ENCODE measurements around the gene MYH9.
"Not testable (repeated sequence)": the region's sequence is repeated elsewhere in the genome, so short reads cannot be mapped to it uniquely, and the experiment has no call there.

Gene MYH9

GRCh38 chr22:36267058-36267457, 120.7 kb downstream of the MYH9 start:
- no peak for DNase-seq (ENCODE audit: low read depth)

GRCh38 chr22:36263886-36264664, 123.7 kb downstream of the MYH9 start:
- not testable (repeated sequence) for DNase-seq (ENCODE audit: low read depth)

- not testable (repeated sequence) for DNase-seq (ENCODE audit: low read depth)
These were observed 124.5 kb downstream of the MYH9 start for GRCh38 chr22:36263216-36263673.

DNA sequence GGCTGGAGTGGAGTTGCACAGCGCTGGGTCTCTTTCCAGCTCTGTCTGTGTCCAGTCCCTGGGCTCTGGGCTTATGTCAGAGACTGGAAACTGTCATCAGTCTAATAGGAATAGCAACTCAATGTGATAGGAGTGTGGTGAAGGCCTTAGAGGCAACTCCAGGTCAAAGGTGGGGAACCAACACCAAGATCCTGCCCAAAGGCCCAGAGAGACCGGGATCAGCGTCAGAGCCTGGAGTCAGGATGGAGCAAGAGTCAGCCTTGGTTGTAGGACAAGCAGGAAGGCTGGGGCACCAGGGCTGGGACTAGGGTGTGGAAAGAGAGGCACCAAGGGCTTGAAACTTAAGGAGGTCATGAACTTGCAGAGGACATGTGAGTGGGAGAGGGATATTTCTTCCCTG, 125.5 kb downstream of the MYH9 start:
- DNase-seq (ENCODE audit: low read depth), result not testable (repeated sequence)

DNA sequence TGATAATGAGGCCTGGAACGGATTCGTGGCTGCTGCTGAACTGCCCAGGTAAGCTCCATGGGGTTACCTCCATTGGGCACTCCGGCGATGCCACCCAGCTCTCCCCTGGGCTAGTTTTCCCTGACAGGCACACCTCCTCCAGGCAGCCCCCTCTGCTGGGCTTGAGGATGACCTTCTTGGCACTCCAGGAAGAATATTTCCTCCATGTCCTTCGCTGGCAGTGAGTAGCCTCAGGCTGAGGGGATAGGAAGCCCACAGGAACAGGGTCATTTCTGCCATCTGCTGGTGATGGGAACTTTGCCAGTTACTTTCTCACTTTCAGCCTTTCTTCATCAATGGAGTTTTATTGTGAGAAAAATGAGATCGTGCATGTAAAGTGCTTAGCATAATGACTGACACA, 126.1 kb downstream of the MYH9 start:
- not testable (repeated sequence) for DNase-seq (ENCODE audit: low read depth)

DNA sequence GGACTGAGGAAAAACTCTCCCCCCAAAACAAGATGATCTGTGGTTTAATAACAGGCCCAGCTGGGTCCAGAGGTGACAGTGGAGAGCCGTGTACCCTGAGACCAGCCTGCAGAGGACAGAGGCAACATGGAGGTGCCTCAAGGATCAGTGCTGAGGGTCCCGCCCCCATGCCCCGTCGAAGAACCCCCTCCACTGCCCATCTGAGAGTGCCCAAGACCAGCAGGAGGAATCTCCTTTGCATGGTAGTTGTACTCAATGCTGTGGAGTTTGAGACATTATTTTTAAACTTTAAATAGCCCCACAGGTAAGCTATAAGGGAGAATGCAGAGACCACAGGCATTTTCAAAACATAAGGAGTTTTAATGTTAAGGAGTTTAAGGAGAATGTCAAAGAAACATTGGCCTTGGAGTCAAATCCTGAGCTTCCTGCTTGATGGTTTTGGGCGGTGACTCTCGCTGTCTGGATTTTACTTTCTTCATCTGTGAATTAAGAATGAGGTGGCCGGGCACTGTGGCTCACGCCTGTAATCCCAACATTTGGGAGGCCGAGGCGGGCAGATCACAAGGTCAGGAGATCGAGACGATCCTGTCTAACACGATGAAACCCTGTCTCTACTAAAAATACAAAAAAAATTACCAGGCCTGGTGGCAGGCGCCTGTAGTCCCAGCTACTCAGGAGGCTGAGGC, 128.0 kb downstream of the MYH9 start:
- DNase-seq (ENCODE audit: low read depth), result no peak

DNA sequence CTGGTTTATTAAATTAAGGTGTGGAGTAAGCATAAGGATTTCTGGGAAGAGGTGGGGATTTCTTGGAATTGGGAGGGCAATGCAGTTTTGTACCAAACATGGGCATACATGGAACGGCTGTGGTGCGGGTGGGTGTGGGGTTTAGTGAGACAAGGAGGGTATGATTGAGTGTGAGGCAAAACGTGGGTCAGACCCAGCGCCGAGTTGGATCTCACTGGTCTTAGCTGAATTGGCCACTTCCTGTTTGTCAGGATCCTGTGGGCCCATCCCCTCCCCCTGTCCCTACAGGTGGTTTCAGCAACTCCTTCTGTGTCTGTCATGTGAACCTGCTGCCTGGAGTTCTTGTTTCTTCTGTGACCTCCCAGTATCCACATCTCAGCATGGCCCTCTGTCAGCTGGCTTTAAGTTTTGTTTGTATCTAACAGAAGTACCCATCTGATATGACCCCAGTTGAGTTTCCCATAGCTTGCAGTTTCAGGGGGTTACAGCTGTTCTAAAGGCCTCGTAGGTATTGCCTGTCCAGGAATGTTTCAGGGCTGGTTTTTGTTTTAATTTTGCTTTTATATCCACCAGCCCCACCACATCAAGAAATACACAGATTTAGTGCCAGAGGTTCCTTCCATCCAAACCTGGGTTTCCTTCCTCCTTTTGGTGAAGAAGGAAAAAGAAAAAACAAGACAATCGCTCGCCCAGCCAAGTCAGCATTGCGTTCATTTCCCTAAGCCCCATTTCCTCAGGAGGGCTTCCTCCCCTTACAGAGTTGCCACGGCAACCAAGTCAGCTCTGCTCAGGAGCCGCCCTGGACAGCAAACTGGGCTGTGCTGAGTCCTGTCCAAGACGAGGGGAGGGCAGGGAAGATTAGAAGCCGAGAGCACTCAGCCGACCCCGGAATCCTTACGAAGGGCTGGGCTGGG, 128.8 kb downstream of the MYH9 start:
- no peak for DNase-seq (ENCODE audit: low read depth)

GRCh38 chr22:36257948-36258670, 129.7 kb downstream of the MYH9 start:
- no peak for DNase-seq (ENCODE audit: low read depth)

DNA sequence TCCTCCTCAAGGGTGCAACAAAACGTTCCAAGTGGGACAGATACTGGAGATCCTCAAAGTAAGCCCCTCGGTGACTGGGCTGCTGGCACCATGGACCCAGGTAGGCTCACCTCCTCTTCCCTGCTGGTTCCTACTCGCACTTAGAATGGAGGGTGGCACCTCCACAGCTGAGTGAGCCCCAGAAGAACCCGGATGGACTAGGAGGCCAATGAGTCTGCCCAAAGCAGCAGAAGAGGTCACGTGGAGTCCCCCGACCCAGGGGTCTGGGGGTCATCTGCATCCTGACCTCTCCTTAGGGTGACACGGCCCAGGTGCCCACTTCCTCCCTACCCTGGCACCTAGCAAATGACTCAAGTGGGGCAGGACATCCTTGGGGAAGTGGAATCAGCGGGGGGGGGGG, 130.5 kb downstream of the MYH9 start:
- DNase-seq (ENCODE audit: low read depth), result no peak

- no peak for DNase-seq (ENCODE audit: low read depth)
These were observed 131.3 kb downstream of the MYH9 start for GRCh38 chr22:36256478-36256877.

DNA sequence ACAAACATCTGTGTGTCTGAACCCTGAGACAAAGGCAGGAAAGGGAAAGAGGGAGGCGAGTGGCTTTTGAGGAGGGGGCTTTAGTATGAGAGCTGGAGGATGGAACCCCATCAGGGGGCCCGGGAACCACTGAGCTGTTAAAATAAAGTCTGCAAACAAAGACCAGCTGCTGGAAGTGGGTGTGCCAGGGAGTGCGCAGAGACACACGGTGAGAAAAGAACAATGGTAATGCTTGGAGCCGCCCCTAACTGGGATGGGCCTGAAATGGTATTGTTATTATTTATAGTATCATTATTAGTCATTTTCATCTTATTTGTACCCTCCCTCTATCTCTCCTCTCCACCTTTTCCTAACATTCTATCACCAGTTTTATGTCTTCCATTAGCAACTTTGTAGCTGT, 132.2 kb downstream of the MYH9 start:
- DNase-seq (ENCODE audit: low read depth), result not testable (repeated sequence)

DNA sequence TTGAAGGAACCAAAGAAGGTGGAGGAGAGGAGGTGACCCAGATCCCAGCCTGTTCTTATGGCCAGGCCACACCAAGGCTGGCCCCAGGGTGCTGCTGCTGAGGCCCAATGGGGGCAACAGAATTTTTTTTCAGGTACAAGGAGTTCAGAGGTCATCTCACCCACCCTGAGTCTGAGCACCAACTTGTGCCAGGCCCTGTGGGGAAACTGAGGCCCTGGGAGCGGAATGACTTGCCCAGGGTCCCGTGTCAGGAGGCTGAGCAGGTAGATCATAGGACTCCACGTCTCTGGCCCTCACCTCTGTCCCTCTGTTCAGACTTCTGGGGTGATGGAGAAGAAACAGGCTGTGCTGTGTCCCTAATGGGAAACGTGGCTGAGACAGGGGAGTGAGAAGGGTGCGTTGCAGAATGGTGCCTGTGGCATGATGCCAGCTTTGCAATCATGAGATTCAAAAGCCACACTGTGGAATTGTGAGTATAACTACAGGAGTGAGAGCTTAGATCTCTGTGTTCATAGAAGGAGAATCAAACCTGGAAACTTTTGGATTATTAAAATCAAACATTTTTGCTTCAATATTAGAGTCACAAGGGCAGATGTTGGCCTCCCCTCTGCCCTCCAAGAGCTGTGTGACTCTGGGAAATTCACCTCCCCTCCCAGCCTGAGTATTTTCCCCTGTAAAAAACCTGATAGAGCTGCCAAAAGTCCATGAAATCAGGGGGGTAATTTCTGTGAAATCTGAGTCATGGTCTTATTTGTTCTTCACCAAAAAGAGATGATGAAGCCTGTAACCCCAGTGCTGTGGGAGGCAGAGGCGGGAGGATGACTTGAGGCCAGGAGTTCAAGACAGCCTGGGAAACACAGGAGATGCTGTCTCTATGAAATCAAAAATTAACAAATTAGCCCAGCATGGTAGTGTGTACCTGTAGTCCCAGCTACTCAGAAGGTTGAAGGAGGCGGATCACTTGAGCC, 134.0 kb downstream of the MYH9 start:
- DNase-seq (ENCODE audit: low read depth), result no peak

- no peak for DNase-seq (ENCODE audit: low read depth)
These were observed 134.8 kb downstream of the MYH9 start, which contains the start of gene APOL1 for GRCh38 chr22:36252754-36253522. APOL1 (plus strand) TSS chr22:36253133; CDS start chr22:36254956, 1,823 bp downstream.

DNA sequence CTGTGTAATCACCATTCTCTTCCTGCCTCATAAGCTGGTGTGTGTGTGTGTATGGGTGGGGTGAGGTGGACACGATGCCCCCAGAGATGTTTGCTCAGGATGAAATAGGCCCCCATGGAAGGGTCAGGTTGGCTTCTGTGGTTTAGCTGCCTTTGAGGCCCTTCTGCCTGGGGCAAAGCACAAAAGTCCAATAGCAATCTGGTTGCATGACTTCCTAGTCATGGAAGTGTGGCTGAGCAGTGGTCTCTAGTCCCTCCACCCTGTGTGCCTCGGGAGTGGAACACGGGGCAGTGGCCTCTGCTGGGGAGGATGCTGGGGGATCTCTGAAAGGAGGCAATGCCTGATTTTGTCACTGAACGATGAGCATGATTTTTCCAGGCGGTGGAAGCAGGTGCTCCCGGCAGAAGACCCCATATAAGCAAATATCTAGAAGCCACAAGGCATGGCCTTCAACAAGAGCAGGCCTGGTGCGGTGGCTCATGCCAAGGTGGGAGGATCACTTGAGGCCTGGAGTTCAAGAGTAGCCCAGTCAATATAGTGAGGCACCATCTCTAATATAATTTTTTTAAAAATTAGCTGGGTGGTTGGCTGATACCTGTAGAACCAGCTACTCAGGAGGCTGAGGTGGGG, 135.7 kb downstream of the MYH9 start:
- DNase-seq (ENCODE audit: low read depth), result not testable (repeated sequence)

DNA sequence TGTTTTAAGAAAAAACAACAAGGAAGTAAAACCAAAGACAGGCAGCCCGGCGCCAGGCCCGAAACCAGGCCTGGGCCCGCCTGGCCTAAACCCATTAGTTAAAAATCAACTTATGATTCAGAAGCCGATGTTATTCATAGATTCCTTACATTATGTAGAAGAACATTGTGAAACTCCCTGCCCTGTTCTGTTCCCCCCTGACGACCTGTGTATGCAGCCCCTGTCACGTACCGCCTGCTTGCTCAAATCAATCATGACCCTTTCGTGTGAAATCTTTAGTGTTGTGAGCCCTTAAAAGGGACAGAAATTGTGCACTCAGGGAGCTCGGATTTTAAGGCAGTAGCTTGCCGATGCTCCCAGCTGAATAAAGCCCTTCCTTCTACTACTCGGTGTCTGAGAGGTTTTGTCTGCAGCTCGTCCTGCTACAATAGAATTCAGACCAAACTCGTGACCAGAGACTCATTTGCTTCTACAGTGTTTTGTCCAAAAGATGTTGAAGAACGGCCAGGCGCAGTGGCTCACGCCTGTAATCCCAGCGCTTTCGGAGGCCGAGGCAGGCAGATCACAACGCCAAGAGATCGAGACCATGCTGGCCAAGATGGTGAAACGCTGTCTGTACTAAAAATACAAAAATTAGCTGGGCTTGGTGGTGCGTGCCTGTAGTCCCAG, 137.3 kb downstream of the MYH9 start:
- DNase-seq (ENCODE audit: low read depth), result not testable (repeated sequence)

DNA sequence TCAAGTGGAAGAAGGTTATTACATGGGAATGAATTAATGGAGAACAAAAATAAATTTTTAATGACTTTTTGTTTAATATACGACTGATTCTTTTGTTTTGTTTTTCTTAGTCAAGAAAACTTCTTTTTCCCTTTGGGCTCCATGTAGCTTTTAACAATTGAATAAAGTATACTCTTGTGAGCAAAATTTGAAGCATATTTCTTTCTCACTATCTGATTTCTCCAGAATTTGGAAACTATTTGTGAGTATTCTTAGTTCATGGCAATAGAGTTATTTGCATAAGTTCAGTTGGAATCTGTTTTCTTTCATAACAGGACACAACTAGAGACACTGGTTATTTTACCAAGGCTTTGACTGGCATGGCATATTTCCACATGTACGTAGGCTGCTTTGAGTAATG, 138.6 kb downstream of the MYH9 start:
- no peak for DNase-seq (ENCODE audit: low read depth)

DNA sequence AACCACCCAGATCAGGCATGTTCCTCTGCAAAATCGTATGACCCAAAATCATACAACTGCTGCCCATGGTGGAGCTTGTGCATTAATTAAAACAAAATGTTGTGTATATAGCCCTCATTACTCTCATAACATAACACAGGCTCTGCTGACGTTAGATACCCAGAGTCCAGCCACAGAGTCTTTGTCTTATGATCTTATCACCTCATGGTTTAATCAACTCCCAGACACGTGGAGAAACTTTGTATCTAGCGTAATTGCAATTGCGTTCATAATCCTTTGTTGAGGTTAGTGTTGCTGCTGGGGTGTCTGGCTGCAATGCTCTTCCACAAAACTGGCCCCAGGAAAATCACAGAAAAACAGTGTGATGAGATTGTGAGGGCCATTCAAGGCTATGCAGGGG, 139.8 kb downstream of the MYH9 start:
- DNase-seq (ENCODE audit: low read depth), result no peak

DNA sequence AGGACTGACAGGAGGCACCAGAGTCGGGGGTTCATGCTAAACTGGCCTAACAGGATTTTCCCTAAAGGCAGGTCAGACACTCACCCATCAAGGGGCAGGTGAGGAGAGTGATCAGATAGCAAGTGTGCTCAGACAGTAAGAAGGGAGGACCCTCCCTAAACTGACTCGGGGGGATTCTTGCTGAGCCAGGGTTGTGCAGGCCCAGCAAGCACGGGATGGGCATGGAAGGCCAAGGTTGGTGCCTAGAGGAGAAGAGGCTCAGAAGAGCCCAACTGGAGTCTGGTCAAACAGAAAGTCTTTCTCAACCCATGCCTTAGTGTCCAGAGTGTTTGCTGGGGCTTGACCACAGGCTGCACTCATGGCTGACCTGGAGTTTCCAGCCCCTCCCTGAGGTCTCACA, 141.0 kb downstream of the MYH9 start:
- no peak for DNase-seq (ENCODE audit: low read depth)

Data from T-helper 22 cell (primary cell).